Neural cell (in vitro differentiated cells): Measurements from ENCODE around the gene AFAP1. TPM values are rescaled to one million over a fixed set of nuclear protein-coding genes. Genes with fewer than 3 reads are reported as not detected.

Experiments used
- H2AFZ ChIP-seq: fragments of 200-600, 300-800 bp; sonication (generic), shearing (Covaris generic); 2 replicates; pipeline ENCODE4 v1.6.0; 2014; ENCODE audit warnings: low read depth, mild to moderate bottlenecking, antibody characterized with exemption, low read length, moderate library complexity
- H3F3A ChIP-seq: fragments of 200-600 bp; shearing (Covaris generic); 2 replicates; pipeline ENCODE4 v1.6.1; 2016; ENCODE audit warnings: mild to moderate bottlenecking, moderate library complexity, mixed read lengths, antibody characterized with exemption, low read length; ENCODE audit not compliant: insufficient read depth, poor library complexity, severe bottlenecking
- H3K27ac ChIP-seq: fragments of 200-600, 300-800 bp; sonication (generic), shearing (Covaris generic); 2 replicates; pipeline ENCODE4 v1.5.1; 2014; ENCODE audit warnings: mild to moderate bottlenecking, low read length, moderate library complexity
- H3K27me3 ChIP-seq: fragments of 300-800, 200-600 bp; sonication (generic), shearing (Covaris generic); 2 replicates; pipeline ENCODE4 v1.6.0; 2014; ENCODE audit warnings: mild to moderate bottlenecking, low read depth, low read length, moderate library complexity; ENCODE audit not compliant: insufficient read depth
- H3K36me3 ChIP-seq: fragments of 300-800, 200-600 bp; sonication (generic), shearing (Covaris generic); 2 replicates; pipeline ENCODE4 v1.5.1; 2014; ENCODE audit warnings: mild to moderate bottlenecking, antibody characterized with exemption, low read length, moderate library complexity; ENCODE audit not compliant: insufficient read depth
- H3K4me2 ChIP-seq: fragments of 300-800, 200-600 bp; sonication (generic), shearing (Covaris generic); 2 replicates; pipeline ENCODE4 v1.6.0; 2014; ENCODE audit warnings: mild to moderate bottlenecking, low read length
- H3K4me3 ChIP-seq: fragments of 300-800, 200-600 bp; sonication (generic), shearing (Covaris generic); 2 replicates; pipeline ENCODE4 v1.5.1; 2014; ENCODE audit warnings: mild to moderate bottlenecking, low read length, moderate library complexity
- H3K79me2 ChIP-seq: fragments of 200-600 bp; shearing (Covaris generic); replicated peaks from 2 replicates; pipeline ENCODE4 v1.6.0; 2014; ENCODE audit warnings: mild to moderate bottlenecking, low read length, moderate library complexity; ENCODE audit not compliant: insufficient read depth
- H3K9ac ChIP-seq: fragments of 300-800, 200-600 bp; sonication (generic), shearing (Covaris generic); 2 replicates; pipeline ENCODE4 v1.6.1; 2016; ENCODE audit warnings: mild to moderate bottlenecking, low read length, mixed read lengths
- H3K9me2 ChIP-seq: fragments of 200-600 bp; shearing (Covaris generic); 2 replicates; pipeline ENCODE4 v1.6.1; 2016; ENCODE audit warnings: mild to moderate bottlenecking, low read length, mixed read lengths; ENCODE audit not compliant: insufficient read depth
- H3K9me3 ChIP-seq: fragments of 200-600, 300-800 bp; sonication (generic), shearing (Covaris generic); 2 replicates; pipeline ENCODE4 v1.6.1; 2016; ENCODE audit warnings: mild to moderate bottlenecking, mixed run types, low read length, moderate library complexity, mixed read lengths
- H4K20me1 ChIP-seq: fragments of 200-600 bp; shearing (Covaris generic); 2 replicates; pipeline ENCODE4 v1.6.1; 2016; ENCODE audit warnings: mild to moderate bottlenecking, mixed run types; ENCODE audit not compliant: insufficient read depth
- EP300 ChIP-seq: fragments of 450-650 bp; conservative IDR thresholded peaks from 2 replicates; pipeline ENCODE4 v1.6.1; 2014; ENCODE audit warnings: antibody characterized with exemption, mild to moderate bottlenecking, moderate library complexity; ENCODE audit not compliant: poor library complexity, severe bottlenecking
- EZH2 ChIP-seq: fragments of 200-600, 300-800 bp; shearing (Covaris generic), sonication (generic); IDR thresholded peaks from 2 replicates; pipeline ENCODE4 v1.6.1; 2014; ENCODE audit warnings: antibody characterized with exemption, low read length, borderline replicate concordance, mild to moderate bottlenecking; ENCODE audit not compliant: insufficient read depth, poor library complexity, severe bottlenecking
- MXI1 ChIP-seq: fragments of 450-650 bp; conservative IDR thresholded peaks from 2 replicates; pipeline ENCODE4 v1.6.1; 2014; ENCODE audit warnings: antibody characterized with exemption, mild to moderate bottlenecking; ENCODE audit not compliant: poor library complexity, severe bottlenecking
- POLR2AphosphoS5 ChIP-seq: IDR thresholded peaks from 2 replicates; pipeline ENCODE4 v1.6.1; 2012
- RAD21 ChIP-seq: fragments of 450-650 bp; conservative IDR thresholded peaks from 2 replicates; pipeline ENCODE4 v1.6.1; 2014; ENCODE audit warnings: antibody characterized with exemption, mild to moderate bottlenecking, moderate library complexity
- SMC3 ChIP-seq: fragments of 450-650 bp; conservative IDR thresholded peaks from 2 replicates; pipeline ENCODE4 v1.6.1; 2014; ENCODE audit warnings: antibody characterized with exemption, mild to moderate bottlenecking, moderate library complexity; ENCODE audit not compliant: poor library complexity
- TAF1 ChIP-seq: IDR thresholded peaks from 2 replicates; pipeline ENCODE4 v1.6.1; 2012; ENCODE audit warnings: low read depth
- polyA plus RNA-seq: library from polyadenylated mRNA; depleted of rRNA; stranded (reverse); fragments of >200 nt; gene quantifications from 2 replicates; pipeline ENCODE4 v1.2.3, GENCODE V29; 2014
- TF ChIP-seq, protein P1 (sequence below): IDR thresholded peaks from 2 replicates; pipeline ENCODE4 v1.6.1; 2012; ENCODE audit warnings: borderline replicate concordance
- TF ChIP-seq, protein P2 (sequence below): fragments of 450-650 bp; IDR thresholded peaks from 2 replicates; pipeline ENCODE4 v1.5.1; 2014; ENCODE audit warnings: antibody characterized with exemption, mild to moderate bottlenecking, moderate library complexity; ENCODE audit not compliant: poor library complexity, severe bottlenecking

AFAP1 gene
- polyA plus RNA-seq, 1 donor from 2014 or later, result 38.9 TPM

DNA sequence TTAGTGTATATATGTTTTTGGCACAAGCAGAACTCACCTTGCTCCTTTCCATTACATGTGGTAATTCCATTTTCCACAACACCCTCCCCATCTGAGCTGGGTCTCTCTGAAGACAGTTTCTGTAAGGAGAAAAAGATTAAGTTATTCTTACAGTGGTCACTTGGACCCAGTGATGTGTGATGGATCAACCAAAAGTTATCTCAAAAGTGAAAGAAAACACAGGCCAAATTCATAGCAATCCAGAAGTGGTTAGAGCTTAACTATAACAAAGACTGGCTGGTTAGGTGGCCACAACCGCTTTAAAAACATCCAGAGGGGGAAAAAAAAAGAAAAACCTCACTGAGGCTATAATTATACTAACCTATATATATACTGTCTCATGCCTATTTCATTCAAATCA is 123.7 kb downstream of the AFAP1 start:
- no peaks in the 10 kb centered on the region for H3K9me2 ChIP-seq
- H3K4me3 ChIP-seq, result no peak overlapping the region
- H3K27me3 ChIP-seq, result no peaks in the 10 kb centered on the region
- H3K4me2 ChIP-seq, result no peak overlapping the region
- TF ChIP-seq POLR2AphosphoS5 (no peak), EP300 (no peak), RAD21 (no peak), EZH2 (no peak)
- H3K79me2 ChIP-seq, result no peaks in the 10 kb centered on the region
- H3K9me3 ChIP-seq, result no peaks in the 10 kb centered on the region
- H3K36me3 ChIP-seq, result peaks cover 12% of the 10 kb centered on the region
- no peak overlapping the region for H2AFZ ChIP-seq
- no peaks in the 10 kb centered on the region for H4K20me1 ChIP-seq
- H3K27ac ChIP-seq, result no peak overlapping the region
- no peaks in the 10 kb centered on the region for H3F3A ChIP-seq
- no peak overlapping the region for H3K9ac ChIP-seq

DNA sequence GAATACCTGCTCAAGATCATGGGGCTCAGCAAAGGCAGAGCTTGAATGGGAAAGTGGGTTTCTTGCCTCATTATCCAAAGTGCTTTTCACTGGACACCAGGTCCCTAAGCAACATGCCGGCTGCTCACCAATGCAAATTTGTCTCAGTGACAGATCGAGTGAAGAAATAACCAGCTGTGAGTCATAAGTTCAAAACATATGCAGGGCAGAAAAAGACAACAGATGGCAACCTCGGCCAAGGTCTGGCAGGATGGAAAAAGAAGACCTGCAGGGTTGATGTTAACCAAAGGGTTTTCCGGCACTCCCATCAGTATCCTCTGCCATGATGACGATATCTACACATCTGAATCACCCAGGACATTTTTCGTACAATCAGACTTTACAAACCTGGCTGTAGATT is 124.1 kb downstream of the AFAP1 start:
- Histone ChIP-seq H3K79me2 (no peaks in the 10 kb centered on the region), H3K9me3 (no peaks in the 10 kb centered on the region)

More for the DNA sequence above, 124.1 kb downstream of the AFAP1 start:
- H3K4me3 ChIP-seq, result no peak overlapping the region
- H3K9me2 ChIP-seq, result no peaks in the 10 kb centered on the region
- H3F3A ChIP-seq, result no peaks in the 10 kb centered on the region
- H3K36me3 ChIP-seq, result peaks cover 12% of the 10 kb centered on the region
- TF ChIP-seq SMC3 (no peak), MXI1 (no peak), POLR2AphosphoS5 (no peak), RAD21 (no peak), TAF1 (no peak), EZH2 (no peak), EP300 (no peak)
- TF ChIP-seq, protein P1, sequence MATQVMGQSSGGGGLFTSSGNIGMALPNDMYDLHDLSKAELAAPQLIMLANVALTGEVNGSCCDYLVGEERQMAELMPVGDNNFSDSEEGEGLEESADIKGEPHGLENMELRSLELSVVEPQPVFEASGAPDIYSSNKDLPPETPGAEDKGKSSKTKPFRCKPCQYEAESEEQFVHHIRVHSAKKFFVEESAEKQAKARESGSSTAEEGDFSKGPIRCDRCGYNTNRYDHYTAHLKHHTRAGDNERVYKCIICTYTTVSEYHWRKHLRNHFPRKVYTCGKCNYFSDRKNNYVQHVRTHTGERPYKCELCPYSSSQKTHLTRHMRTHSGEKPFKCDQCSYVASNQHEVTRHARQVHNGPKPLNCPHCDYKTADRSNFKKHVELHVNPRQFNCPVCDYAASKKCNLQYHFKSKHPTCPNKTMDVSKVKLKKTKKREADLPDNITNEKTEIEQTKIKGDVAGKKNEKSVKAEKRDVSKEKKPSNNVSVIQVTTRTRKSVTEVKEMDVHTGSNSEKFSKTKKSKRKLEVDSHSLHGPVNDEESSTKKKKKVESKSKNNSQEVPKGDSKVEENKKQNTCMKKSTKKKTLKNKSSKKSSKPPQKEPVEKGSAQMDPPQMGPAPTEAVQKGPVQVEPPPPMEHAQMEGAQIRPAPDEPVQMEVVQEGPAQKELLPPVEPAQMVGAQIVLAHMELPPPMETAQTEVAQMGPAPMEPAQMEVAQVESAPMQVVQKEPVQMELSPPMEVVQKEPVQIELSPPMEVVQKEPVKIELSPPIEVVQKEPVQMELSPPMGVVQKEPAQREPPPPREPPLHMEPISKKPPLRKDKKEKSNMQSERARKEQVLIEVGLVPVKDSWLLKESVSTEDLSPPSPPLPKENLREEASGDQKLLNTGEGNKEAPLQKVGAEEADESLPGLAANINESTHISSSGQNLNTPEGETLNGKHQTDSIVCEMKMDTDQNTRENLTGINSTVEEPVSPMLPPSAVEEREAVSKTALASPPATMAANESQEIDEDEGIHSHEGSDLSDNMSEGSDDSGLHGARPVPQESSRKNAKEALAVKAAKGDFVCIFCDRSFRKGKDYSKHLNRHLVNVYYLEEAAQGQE, result no peak
- TF ChIP-seq, protein P2, sequence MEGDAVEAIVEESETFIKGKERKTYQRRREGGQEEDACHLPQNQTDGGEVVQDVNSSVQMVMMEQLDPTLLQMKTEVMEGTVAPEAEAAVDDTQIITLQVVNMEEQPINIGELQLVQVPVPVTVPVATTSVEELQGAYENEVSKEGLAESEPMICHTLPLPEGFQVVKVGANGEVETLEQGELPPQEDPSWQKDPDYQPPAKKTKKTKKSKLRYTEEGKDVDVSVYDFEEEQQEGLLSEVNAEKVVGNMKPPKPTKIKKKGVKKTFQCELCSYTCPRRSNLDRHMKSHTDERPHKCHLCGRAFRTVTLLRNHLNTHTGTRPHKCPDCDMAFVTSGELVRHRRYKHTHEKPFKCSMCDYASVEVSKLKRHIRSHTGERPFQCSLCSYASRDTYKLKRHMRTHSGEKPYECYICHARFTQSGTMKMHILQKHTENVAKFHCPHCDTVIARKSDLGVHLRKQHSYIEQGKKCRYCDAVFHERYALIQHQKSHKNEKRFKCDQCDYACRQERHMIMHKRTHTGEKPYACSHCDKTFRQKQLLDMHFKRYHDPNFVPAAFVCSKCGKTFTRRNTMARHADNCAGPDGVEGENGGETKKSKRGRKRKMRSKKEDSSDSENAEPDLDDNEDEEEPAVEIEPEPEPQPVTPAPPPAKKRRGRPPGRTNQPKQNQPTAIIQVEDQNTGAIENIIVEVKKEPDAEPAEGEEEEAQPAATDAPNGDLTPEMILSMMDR, result no peak
- H4K20me1 ChIP-seq, result no peaks in the 10 kb centered on the region
- no peak overlapping the region for H3K4me2 ChIP-seq
- H3K9ac ChIP-seq, result no peak overlapping the region
- no peak overlapping the region for H2AFZ ChIP-seq
- no peak overlapping the region for H3K27ac ChIP-seq
- H3K27me3 ChIP-seq, result no peaks in the 10 kb centered on the region
